ENCODE measurements around the gene TMEM184C. TPM values are rescaled to one million over a fixed set of nuclear protein-coding genes. Genes with fewer than 3 reads are reported as not detected.

TMEM184C gene
- total RNA-seq, 1 experiment from 2014 or later, result 43.8 TPM

DNA sequence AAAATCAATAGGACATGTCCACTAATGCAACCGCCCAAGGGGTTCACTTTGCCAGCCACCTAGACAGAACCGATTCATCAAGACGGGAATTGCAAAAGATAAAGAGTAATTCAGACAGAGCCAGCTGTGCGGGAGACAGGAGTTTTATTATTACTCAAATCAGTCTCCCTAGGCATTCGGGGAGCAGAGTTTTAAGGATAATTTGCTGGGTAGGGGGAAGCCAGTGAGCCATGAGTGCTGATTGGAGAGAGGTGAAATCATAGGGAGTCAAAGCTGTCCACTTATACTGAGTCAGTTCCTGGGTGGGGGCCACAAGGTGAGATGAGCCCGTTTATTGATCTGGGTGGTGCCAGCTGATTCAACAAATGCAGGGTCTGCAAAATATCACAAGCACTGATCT is 8.5 kb downstream of the TMEM184C start:
- Histone ChIP-seq H3K56ac (ENCODE audit: insufficient read length, low read depth, low read length) (no peak overlapping the region), H3K27ac (ENCODE audit: insufficient read length, low read depth, low read length) (no peak overlapping the region), H3K4ac (ENCODE audit: low read depth, low read length) (no peak overlapping the region), H3T11ph (ENCODE audit: low read length) (no peak overlapping the region), H3K79me1 (ENCODE audit: insufficient read depth, low read depth, low read length, poor library complexity, severe bottlenecking) (no peaks in the 10 kb centered on the region), H2AFZ (ENCODE audit: low read length) (no peak overlapping the region), H4K20me1 (ENCODE audit: control insufficient read depth, insufficient read depth, insufficient read length) (no peaks in the 10 kb centered on the region), H3K4me2 (ENCODE audit: insufficient read depth, insufficient read length, low read length) (no peak overlapping the region), H4K8ac (replicated peaks; ENCODE audit: insufficient read length, low read depth, low read length) (no peak overlapping the region), H3K4me1 (ENCODE audit: insufficient read depth, low read length) (no peaks in the 10 kb centered on the region; the same call in 1 of the 2 replicates), H3K18ac (ENCODE audit: insufficient read length, low read depth, low read length) (no peak overlapping the region), H4K91ac (ENCODE audit: insufficient read length, low read depth, low read length) (no peak overlapping the region), H3K9ac (ENCODE audit: extremely low read depth, insufficient read length, low read length) (no peak overlapping the region), H2BK20ac (ENCODE audit: low read depth, low read length, poor library complexity, severe bottlenecking) (no peak overlapping the region), H2BK120ac (ENCODE audit: low read depth, low read length, poor library complexity, severe bottlenecking) (no peak overlapping the region), H3K14ac (ENCODE audit: insufficient read depth, low read length) (no peak overlapping the region), H2BK15ac (ENCODE audit: low read depth, low read length) (no peak overlapping the region), H3K9me3 (ENCODE audit: control insufficient read depth, low read depth, low read length) (no peaks in the 10 kb centered on the region), H3K79me2 (ENCODE audit: insufficient read depth, low read length) (no peaks in the 10 kb centered on the region; the same call in 1 of the 2 replicates), H2BK5ac (ENCODE audit: insufficient read length, low read length) (no peak overlapping the region), H2BK12ac (ENCODE audit: insufficient read length, low read depth, low read length) (no peak overlapping the region), H4K5ac (ENCODE audit: insufficient read length, low read depth, low read length) (no peak overlapping the region), H3K27me3 (ENCODE audit: insufficient read depth, low read length) (no peaks in the 10 kb centered on the region), H3K23me2 (ENCODE audit: insufficient read length, low read depth, low read length, poor library complexity, severe bottlenecking) (no peaks in the 10 kb centered on the region), H3K23ac (ENCODE audit: insufficient read length, low read depth, low read length) (no peak overlapping the region), H2AK5ac (ENCODE audit: insufficient read length, low read length) (no peak overlapping the region)
- DNase-seq, result no peak
- peaks cover 15 to 56% (median 45%) of the 10 kb centered on the region in 3 experiments; a peak in 6 of 7 replicates for H3K36me3 Mint-ChIP-seq (ENCODE audit: insufficient read depth in 1 of 3, low read depth in 3 of 3)
- H3K27ac Mint-ChIP-seq, result peak overlapping the region; percentile 45 to 84 (median 75)
- WGBS (ENCODE audit: extremely low coverage, insufficient read length, low lambda C conversion rate), result no CpG with 5 or more reads among the region's 6 CpGs
- H3K27me3 Mint-ChIP-seq (ENCODE audit: low read depth), result no peaks in the 10 kb centered on the region
- H3K4me1 Mint-ChIP-seq, result peaks cover 29 to 39% of the 10 kb centered on the region in 2 experiments
- peak overlapping the region in 1 of 2 experiments; percentile 25; a peak in 1 of 5 replicates for H3K4me3 Mint-ChIP-seq
- H3K9me3 Mint-ChIP-seq, result no peaks in the 10 kb centered on the region
- TF ChIP-seq, protein P1, sequence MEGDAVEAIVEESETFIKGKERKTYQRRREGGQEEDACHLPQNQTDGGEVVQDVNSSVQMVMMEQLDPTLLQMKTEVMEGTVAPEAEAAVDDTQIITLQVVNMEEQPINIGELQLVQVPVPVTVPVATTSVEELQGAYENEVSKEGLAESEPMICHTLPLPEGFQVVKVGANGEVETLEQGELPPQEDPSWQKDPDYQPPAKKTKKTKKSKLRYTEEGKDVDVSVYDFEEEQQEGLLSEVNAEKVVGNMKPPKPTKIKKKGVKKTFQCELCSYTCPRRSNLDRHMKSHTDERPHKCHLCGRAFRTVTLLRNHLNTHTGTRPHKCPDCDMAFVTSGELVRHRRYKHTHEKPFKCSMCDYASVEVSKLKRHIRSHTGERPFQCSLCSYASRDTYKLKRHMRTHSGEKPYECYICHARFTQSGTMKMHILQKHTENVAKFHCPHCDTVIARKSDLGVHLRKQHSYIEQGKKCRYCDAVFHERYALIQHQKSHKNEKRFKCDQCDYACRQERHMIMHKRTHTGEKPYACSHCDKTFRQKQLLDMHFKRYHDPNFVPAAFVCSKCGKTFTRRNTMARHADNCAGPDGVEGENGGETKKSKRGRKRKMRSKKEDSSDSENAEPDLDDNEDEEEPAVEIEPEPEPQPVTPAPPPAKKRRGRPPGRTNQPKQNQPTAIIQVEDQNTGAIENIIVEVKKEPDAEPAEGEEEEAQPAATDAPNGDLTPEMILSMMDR (conservative IDR thresholded peaks at IDR 0.05), result no peak
